Measurements from ENCODE around the gene BEND5.

The BEND5 gene

GRCh38 chr1:48777219-48777895, 666 bp upstream of the BEND5 start:
- H3K36me3 Mint-ChIP-seq: peaks cover 6% of the 10 kb centered on the region
- H3K4me3 Mint-ChIP-seq: peak overlapping the region; percentile 73
- ATAC-seq (no peak), DNase-seq (ENCODE audit: low spot score in 2 of 2) (no peak)
- peaks cover 19% of the 10 kb centered on the region for H3K4me1 Mint-ChIP-seq
- no peak overlapping the region for H3K27ac Mint-ChIP-seq
- H3K9me3 Mint-ChIP-seq: peaks cover 7% of the 10 kb centered on the region

GRCh38 chr1:48775831-48776392, 779 bp downstream of the BEND5 start:
- peaks cover 19% of the 10 kb centered on the region for H3K4me1 Mint-ChIP-seq
- DNase-seq (ENCODE audit: low spot score in 2 of 2): no peak
- peak overlapping the region; percentile 53 for H3K27ac Mint-ChIP-seq
- peaks cover 7% of the 10 kb centered on the region for H3K9me3 Mint-ChIP-seq
- peak overlapping the region; percentile 73 for H3K4me3 Mint-ChIP-seq
- H3K36me3 Mint-ChIP-seq: peaks cover 13% of the 10 kb centered on the region
- ATAC-seq: no peak

GRCh38 chr1:48773133-48773532, 3.6 kb downstream of the BEND5 start:
- no peak overlapping the region for H3K27ac Mint-ChIP-seq
- H3K4me1 Mint-ChIP-seq: peaks cover 19% of the 10 kb centered on the region
- no peak for ATAC-seq

GRCh38 chr1:48772211-48772610, 4.5 kb downstream of the BEND5 start:
- peaks cover 14% of the 10 kb centered on the region for H3K4me1 Mint-ChIP-seq
- DNase-seq (ENCODE audit: low spot score in 2 of 2): no peak
- ATAC-seq: no peak
- no peak overlapping the region for H3K27ac Mint-ChIP-seq
- peaks cover 7% of the 10 kb centered on the region for H3K9me3 Mint-ChIP-seq
- H3K4me3 Mint-ChIP-seq: no peak overlapping the region
- peaks cover 13% of the 10 kb centered on the region for H3K36me3 Mint-ChIP-seq

More at GRCh38 chr1:48773133-48773532, 3.6 kb downstream of the BEND5 start:
- Mint-ChIP-seq H3K9me3 (peaks cover 7% of the 10 kb centered on the region), H3K36me3 (peaks cover 13% of the 10 kb centered on the region), H3K4me3 (peak overlapping the region; percentile 9)
- no peak for DNase-seq (ENCODE audit: low spot score in 2 of 2)

GRCh38 chr1:48771561-48771960, 5.1 kb downstream of the BEND5 start:
- no peak for DNase-seq (ENCODE audit: low spot score in 2 of 2)
- no peak overlapping the region for H3K27ac Mint-ChIP-seq
- peaks cover 13% of the 10 kb centered on the region for H3K36me3 Mint-ChIP-seq
- no peak overlapping the region for H3K4me3 Mint-ChIP-seq
- no peak for ATAC-seq
- H3K9me3 Mint-ChIP-seq: peaks cover 7% of the 10 kb centered on the region
- H3K4me1 Mint-ChIP-seq: peaks cover 13% of the 10 kb centered on the region

GRCh38 chr1:48767975-48768510, 8.6 kb downstream of the BEND5 start:
- H3K4me1 Mint-ChIP-seq: peaks cover 1% of the 10 kb centered on the region
- no peak for DNase-seq (ENCODE audit: low spot score in 2 of 2)
- peaks cover under 1% of the 10 kb centered on the region for H3K9me3 Mint-ChIP-seq
- ATAC-seq: no peak
- no peak overlapping the region for H3K4me3 Mint-ChIP-seq
- peaks cover 10% of the 10 kb centered on the region for H3K36me3 Mint-ChIP-seq
- H3K27ac Mint-ChIP-seq: no peak overlapping the region

- Mint-ChIP-seq H3K9me3 (no peaks in the 10 kb centered on the region), H3K4me3 (no peak overlapping the region), H3K4me1 (no peaks in the 10 kb centered on the region), H3K36me3 (no peaks in the 10 kb centered on the region), H3K27ac (no peak overlapping the region)
- ATAC-seq (no peak), DNase-seq (ENCODE audit: low spot score in 2 of 2) (no peak)
Measured at GRCh38 chr1:48765335-48765734, 11.4 kb downstream of the BEND5 start.

GRCh38 chr1:48761986-48762385, 14.7 kb downstream of the BEND5 start:
- no peaks in the 10 kb centered on the region for H3K9me3 Mint-ChIP-seq
- H3K4me1 Mint-ChIP-seq: no peaks in the 10 kb centered on the region
- peaks cover 8% of the 10 kb centered on the region for H3K36me3 Mint-ChIP-seq

GRCh38 chr1:48761411-48761810, 15.3 kb downstream of the BEND5 start:
- no peak overlapping the region for H3K4me3 Mint-ChIP-seq
- H3K27ac Mint-ChIP-seq: no peak overlapping the region
- no peaks in the 10 kb centered on the region for H3K4me1 Mint-ChIP-seq
- ATAC-seq (no peak), DNase-seq (ENCODE audit: low spot score in 2 of 2) (no peak)
- H3K9me3 Mint-ChIP-seq: no peaks in the 10 kb centered on the region
- peaks cover 12% of the 10 kb centered on the region for H3K36me3 Mint-ChIP-seq

More at GRCh38 chr1:48761986-48762385, 14.7 kb downstream of the BEND5 start:
- DNase-seq (ENCODE audit: low spot score in 2 of 2) (no peak), ATAC-seq (no peak)
- no peak overlapping the region for H3K4me3 Mint-ChIP-seq
- H3K27ac Mint-ChIP-seq: no peak overlapping the region

GRCh38 chr1:48760857-48761256, 15.8 kb downstream of the BEND5 start:
- DNase-seq (ENCODE audit: low spot score in 2 of 2) (no peak), ATAC-seq (no peak)
- H3K27ac Mint-ChIP-seq: no peak overlapping the region
- H3K36me3 Mint-ChIP-seq: peaks cover 12% of the 10 kb centered on the region
- H3K9me3 Mint-ChIP-seq: no peaks in the 10 kb centered on the region
- H3K4me1 Mint-ChIP-seq: no peaks in the 10 kb centered on the region
- no peak overlapping the region for H3K4me3 Mint-ChIP-seq

GRCh38 chr1:48758976-48759375, 17.7 kb downstream of the BEND5 start:
- no peak overlapping the region for H3K4me3 Mint-ChIP-seq

GRCh38 chr1:48757363-48757762, 19.3 kb downstream of the BEND5 start:
- ATAC-seq (no peak), DNase-seq (ENCODE audit: low spot score in 2 of 2) (no peak)
- H3K27ac Mint-ChIP-seq: no peak overlapping the region
- H3K4me1 Mint-ChIP-seq: no peaks in the 10 kb centered on the region
- peaks cover 12% of the 10 kb centered on the region for H3K36me3 Mint-ChIP-seq
- H3K9me3 Mint-ChIP-seq: no peaks in the 10 kb centered on the region
- no peak overlapping the region for H3K4me3 Mint-ChIP-seq

More at GRCh38 chr1:48758976-48759375, 17.7 kb downstream of the BEND5 start:
- H3K27ac Mint-ChIP-seq: no peak overlapping the region
- H3K36me3 Mint-ChIP-seq: peaks cover 12% of the 10 kb centered on the region
- DNase-seq (ENCODE audit: low spot score in 2 of 2): no peak
- H3K4me1 Mint-ChIP-seq: no peaks in the 10 kb centered on the region
- ATAC-seq: no peak
- no peaks in the 10 kb centered on the region for H3K9me3 Mint-ChIP-seq

- Mint-ChIP-seq H3K36me3 (peaks cover 12% of the 10 kb centered on the region), H3K27ac (no peak overlapping the region), H3K4me3 (no peak overlapping the region), H3K9me3 (no peaks in the 10 kb centered on the region), H3K4me1 (no peaks in the 10 kb centered on the region)
- DNase-seq (ENCODE audit: low spot score in 2 of 2) (no peak), ATAC-seq (no peak)
Measured at GRCh38 chr1:48756683-48757316, 19.9 kb downstream of the BEND5 start.

- Mint-ChIP-seq H3K4me3 (no peak overlapping the region), H3K9me3 (no peaks in the 10 kb centered on the region), H3K36me3 (peaks cover 11% of the 10 kb centered on the region), H3K4me1 (no peaks in the 10 kb centered on the region), H3K27ac (no peak overlapping the region)
- ATAC-seq (no peak), DNase-seq (ENCODE audit: low spot score in 2 of 2) (no peak)
Measured at GRCh38 chr1:48753293-48753692, 23.4 kb downstream of the BEND5 start.

GRCh38 chr1:48750109-48750508, 26.6 kb downstream of the BEND5 start:
- Mint-ChIP-seq H3K4me1 (no peaks in the 10 kb centered on the region), H3K36me3 (peaks cover 6% of the 10 kb centered on the region), H3K27ac (no peak overlapping the region), H3K9me3 (no peaks in the 10 kb centered on the region), H3K4me3 (no peak overlapping the region)
- peak; percentile 12 for ATAC-seq
- DNase-seq (ENCODE audit: low spot score in 2 of 2): no peak

- DNase-seq (ENCODE audit: low spot score in 2 of 2): no peak
Measured at GRCh38 chr1:48749068-48749467, 27.6 kb downstream of the BEND5 start.

More at GRCh38 chr1:48749068-48749467, 27.6 kb downstream of the BEND5 start:
- Mint-ChIP-seq H3K4me3 (no peak overlapping the region), H3K4me1 (no peaks in the 10 kb centered on the region), H3K27ac (no peak overlapping the region), H3K9me3 (no peaks in the 10 kb centered on the region), H3K36me3 (peaks cover 6% of the 10 kb centered on the region)
- no peak for ATAC-seq

All from stimulated activated effector memory CD8-positive, alpha-beta T cell treated with anti-CD3 and anti-CD28 coated beads, Interleukin-12 subunit alpha, Interleukin-12 subunit beta, amount 100 ng/mL, for 72 hours (primary cell).